AG04449 (cell line): ENCODE measurements around the gene B3GNT2.
"Not testable (repeated sequence)": the region's sequence is repeated elsewhere in the genome, so short reads cannot be mapped to it uniquely, and the experiment has no call there.

Experiments used
- CTCF ChIA-PET: fragments of 350-600 bp; formaldehyde crosslinking; extraction: SDS; loops from one replicate; lab custom pipeline; 2021; ENCODE audit warnings: antibody characterized with exemption; lab: Yijun Ruan, JAX
- POLR2A ChIA-PET: fragments of 400-600, 350-600 bp; formaldehyde crosslinking; extraction: SDS; loops from one replicate; lab custom pipeline; 2020; ENCODE audit warnings: antibody characterized with exemption, inconsistent platforms; lab: Yijun Ruan, JAX
- DNase-seq: peaks from one replicate; pipeline ENCODE4 v3.0.0-alpha.2; 2010; ENCODE audit warnings: low read depth, low spot score
- H3K4me3 ChIP-seq: 2 replicates; pipeline ENCODE4 v1.5.1; 2011; ENCODE audit warnings: low read depth, mild to moderate bottlenecking, control low read depth, low read length
- TF ChIP-seq, protein P1 (sequence below): IDR thresholded peaks from one replicate; pipeline ENCODE4 v1.5.1; 2011; ENCODE audit warnings: mild to moderate bottlenecking, moderate library complexity, low read length, control low read depth, inconsistent platforms; ENCODE audit not compliant: insufficient read depth; ENCODE audit errors: missing control alignments

Gene B3GNT2

DNA sequence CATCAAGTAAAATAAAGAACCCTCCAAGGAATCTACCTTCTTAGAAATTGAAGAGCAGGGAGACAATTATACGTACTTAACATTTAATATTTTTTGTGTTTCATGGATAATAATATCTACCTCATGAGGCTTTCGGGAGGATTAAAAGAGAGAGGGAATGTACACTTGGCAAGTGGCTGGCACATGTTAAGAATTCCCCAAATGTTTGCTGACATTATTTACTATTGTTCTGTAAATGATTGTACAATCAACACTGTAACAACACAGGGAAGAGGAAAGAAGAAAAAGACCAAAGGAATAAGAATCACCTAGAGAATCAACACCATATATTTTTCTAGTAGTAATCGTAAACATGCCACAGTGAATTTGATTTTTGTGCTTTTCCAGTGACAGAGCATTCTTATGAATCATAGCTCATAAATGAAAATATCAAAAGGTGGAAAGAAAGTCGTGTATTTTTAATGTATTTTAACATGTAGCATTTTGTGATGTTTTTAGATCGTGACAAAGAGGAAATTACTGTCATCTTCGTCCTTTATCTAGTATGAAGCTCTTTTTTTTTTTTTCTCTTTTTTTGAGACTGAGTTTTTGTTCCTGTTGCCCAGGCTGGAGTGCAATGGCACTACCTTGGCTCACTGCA is 67.3 kb downstream of the B3GNT2 start:
- CTCF ChIA-PET, result interaction anchor here (0.6 to 0.7 kb wide), 2 partner anchors 23 to 46 kb away, joined by 3 read pairs; no protein-coding TSS in a partner anchor
- DNase-seq, result no peak
- H3K4me3 ChIP-seq, result no peak overlapping the region
- TF ChIP-seq, protein P1, sequence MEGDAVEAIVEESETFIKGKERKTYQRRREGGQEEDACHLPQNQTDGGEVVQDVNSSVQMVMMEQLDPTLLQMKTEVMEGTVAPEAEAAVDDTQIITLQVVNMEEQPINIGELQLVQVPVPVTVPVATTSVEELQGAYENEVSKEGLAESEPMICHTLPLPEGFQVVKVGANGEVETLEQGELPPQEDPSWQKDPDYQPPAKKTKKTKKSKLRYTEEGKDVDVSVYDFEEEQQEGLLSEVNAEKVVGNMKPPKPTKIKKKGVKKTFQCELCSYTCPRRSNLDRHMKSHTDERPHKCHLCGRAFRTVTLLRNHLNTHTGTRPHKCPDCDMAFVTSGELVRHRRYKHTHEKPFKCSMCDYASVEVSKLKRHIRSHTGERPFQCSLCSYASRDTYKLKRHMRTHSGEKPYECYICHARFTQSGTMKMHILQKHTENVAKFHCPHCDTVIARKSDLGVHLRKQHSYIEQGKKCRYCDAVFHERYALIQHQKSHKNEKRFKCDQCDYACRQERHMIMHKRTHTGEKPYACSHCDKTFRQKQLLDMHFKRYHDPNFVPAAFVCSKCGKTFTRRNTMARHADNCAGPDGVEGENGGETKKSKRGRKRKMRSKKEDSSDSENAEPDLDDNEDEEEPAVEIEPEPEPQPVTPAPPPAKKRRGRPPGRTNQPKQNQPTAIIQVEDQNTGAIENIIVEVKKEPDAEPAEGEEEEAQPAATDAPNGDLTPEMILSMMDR, result no peak
- POLR2A ChIA-PET, result no interaction called here

DNA sequence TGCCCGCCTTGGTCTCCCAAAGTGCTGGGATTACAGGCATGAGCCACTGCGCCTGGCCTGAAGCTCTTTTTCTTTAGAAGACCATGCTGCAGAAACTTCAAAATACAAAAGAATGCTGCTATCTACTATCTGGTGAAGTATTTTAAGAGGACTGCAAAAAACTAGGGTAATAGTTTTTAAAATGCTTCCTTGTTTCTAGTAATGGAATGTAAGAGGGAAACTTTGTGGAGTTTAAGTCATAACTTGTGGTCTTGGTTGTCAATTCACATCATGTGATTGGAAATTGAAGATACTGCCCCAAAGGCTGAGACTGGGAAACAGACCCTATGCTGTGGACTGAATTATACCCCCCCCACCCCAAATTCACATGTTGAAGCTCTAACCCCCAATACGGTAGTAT is 68.3 kb downstream of the B3GNT2 start:
- CTCF ChIA-PET, result no interaction called here
- no peak overlapping the region for H3K4me3 ChIP-seq
- TF ChIP-seq, protein P1, result no peak
- POLR2A ChIA-PET, result no interaction called here
- no peak for DNase-seq

DNA sequence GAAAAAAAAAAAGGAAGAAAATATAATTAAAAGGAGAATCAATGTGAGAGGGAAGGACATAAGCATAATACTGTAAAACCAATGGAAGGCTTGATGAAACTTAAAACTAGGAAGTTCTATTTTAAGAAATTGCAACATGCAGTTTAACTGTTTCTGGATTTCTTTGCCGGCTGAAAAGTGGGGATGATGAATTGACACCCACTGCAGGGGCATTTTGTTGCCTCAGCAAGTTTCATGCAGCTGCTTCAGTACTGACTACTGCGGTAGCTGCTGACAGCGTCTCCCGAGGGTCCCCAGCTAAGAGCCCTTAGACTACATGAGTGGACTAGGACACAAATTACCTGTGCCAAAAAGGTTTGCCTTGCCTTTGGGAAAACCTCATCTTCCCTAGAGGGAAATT is 69.2 kb downstream of the B3GNT2 start:
- ChIA-PET CTCF (no interaction called here), POLR2A (no interaction called here)
- H3K4me3 ChIP-seq, result no peak overlapping the region
- no peak for DNase-seq
- TF ChIP-seq, protein P1, result no peak

DNA sequence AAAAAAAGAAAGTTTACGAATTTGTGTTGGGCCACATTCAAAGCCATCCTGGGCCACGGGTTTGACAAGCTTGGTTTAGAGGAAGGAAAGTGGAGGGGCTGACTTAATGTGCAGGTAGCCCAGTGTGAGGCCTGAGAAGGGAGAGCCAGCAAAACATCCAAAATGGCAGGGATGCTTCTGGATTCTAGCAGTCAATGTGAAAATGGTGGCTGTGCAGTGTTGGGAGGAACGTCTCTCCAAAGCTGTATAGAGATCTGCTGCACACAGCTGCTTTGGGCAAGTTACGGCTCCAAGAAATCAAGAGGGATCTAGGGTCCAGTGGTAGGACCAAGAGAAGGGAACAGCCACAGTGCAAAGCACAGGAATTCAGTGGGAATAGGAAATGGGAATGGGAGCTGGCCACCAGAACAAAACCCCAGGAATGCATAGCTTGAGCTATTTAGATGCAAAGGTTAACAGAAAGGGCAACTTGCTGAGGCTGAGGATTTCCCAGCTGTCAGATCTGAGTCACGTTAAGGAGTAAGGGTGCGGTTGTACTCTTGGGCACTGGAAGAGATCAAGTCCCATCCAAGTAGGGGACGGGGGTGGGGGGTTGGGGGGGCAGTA is 70.6 kb downstream of the B3GNT2 start:
- peak; percentile 41 for DNase-seq
- no peak overlapping the region for H3K4me3 ChIP-seq
- POLR2A ChIA-PET, result interaction anchor here (0.7 kb wide), 1 partner anchor 88 kb away, joined by 3 read pairs; no protein-coding TSS in a partner anchor
- CTCF ChIA-PET, result interaction anchor here (0.6 to 1.0 kb wide), 3 partner anchors 36 to 252 kb away, joined by 3 to 4 read pairs (median 3); no protein-coding TSS in a partner anchor
- TF ChIP-seq, protein P1, result no peak

DNA sequence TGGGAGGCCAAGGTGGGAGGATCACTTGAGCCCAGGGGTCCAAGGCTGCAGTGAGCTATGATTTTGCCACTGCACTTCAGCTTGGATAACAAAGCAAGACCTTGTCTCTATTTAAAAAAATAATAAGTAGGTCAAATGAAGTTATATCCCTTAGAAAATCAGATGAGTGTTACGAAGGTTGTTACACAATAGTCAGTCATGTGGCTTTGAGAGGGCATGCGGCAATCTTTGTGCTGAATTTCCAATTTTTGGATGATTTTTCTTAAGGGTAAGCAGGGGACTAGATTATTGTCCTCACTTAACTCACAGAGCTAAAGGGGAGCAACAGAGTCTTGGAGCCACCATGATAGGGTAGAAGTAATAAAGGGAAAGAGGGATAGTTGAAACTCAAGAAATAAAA is 71.8 kb downstream of the B3GNT2 start:
- no peak overlapping the region for H3K4me3 ChIP-seq
- TF ChIP-seq, protein P1, result no peak
- no peak for DNase-seq
- CTCF ChIA-PET, result interaction anchor here (1.0 kb wide), 1 partner anchor 35 kb away, joined by 3 read pairs; no protein-coding TSS in a partner anchor
- POLR2A ChIA-PET, result no interaction called here

DNA sequence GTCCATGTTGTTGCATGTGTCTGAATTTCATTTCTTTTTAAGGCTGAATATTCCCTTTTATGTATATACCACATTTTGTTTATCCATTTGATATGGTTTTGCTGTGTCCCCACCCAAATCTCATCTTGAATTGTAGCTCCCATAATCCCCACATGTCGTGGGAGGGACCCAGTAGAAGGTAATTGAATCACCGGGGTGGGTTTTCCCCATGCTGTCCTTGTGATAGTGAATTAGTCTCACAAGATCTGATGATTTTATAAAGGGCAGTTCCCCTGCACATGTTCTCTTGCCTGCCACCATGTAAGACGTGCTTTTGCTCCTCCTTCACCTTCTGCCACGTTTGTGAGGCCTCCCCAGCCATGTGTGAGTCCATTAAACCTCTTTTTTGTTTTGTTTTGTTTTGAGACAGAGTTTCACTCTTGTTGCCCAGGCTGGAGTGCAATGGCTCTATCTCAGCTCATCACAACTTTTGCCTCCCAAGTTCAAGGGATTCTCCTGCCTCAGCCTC is 72.8 kb downstream of the B3GNT2 start:
- H3K4me3 ChIP-seq, DNase-seq, POLR2A ChIA-PET, CTCF ChIA-PET: not testable (repeated sequence)
